Lung (tissue), 16 donors: ENCODE results near the gene RASEF. TPM values are rescaled to one million over a fixed set of nuclear protein-coding genes. Genes with fewer than 3 reads are reported as not detected.

Experiments
- ATAC-seq: fragments of 200-7000 bp; cut with Tn5 transposase; one replicate; pipeline ENCODE4 v1.9.1; 2020; ENCODE audit warnings: moderate number of reproducible peaks; ENCODE audit not compliant: insufficient read depth, low FRiP score
- DNase-seq, 3 donors: peaks; one replicate each; pipeline ENCODE4 v3.0.0-alpha.2; 2013 to 2017
- H3K27ac ChIP-seq, 2 donors: one replicate each; pipeline ENCODE4 v1.5.1; 2013; ENCODE audit warnings: mild to moderate bottlenecking in 2 of 2, moderate library complexity in 2 of 2, control low read depth in 1 of 2, inconsistent platforms in 1 of 2, low read depth in 1 of 2, low read length in 1 of 2
- H3K27me3 ChIP-seq, 3 donors: one replicate each; pipeline ENCODE4 v1.5.1; 2013; ENCODE audit warnings: low read length in 2 of 3; ENCODE audit not compliant: control insufficient read depth in 3 of 3, insufficient read depth in 3 of 3
- H3K36me3 ChIP-seq, 4 donors: one replicate each; pipeline ENCODE4 v1.5.1; 2013; ENCODE audit warnings: low read length in 4 of 4, mild to moderate bottlenecking in 1 of 4, moderate library complexity in 1 of 4; ENCODE audit not compliant: control insufficient read depth in 4 of 4, insufficient read depth in 4 of 4
- H3K4me1 ChIP-seq, 5 donors: one replicate each; pipeline ENCODE4 v1.5.1; 2013; ENCODE audit warnings: low read length in 5 of 5, mild to moderate bottlenecking in 2 of 5, moderate library complexity in 1 of 5; ENCODE audit not compliant: control insufficient read depth in 5 of 5, insufficient read depth in 5 of 5
- H3K4me3 ChIP-seq: one replicate; pipeline ENCODE4 v1.5.1; 2013; ENCODE audit warnings: mild to moderate bottlenecking, control low read depth, moderate library complexity
- H3K9ac ChIP-seq, 2 donors: one replicate each; pipeline ENCODE4 v1.5.1; 2013; ENCODE audit warnings: low read length in 2 of 2, control low read depth in 1 of 2; ENCODE audit not compliant: insufficient read depth in 1 of 2
- H3K9me3 ChIP-seq, 4 donors: one replicate each; pipeline ENCODE4 v1.5.1; 2013; ENCODE audit warnings: low read length in 3 of 4, mild to moderate bottlenecking in 1 of 4, moderate library complexity in 1 of 4; ENCODE audit not compliant: control insufficient read depth in 4 of 4, insufficient read depth in 3 of 4
- whole genome bisulfite sequencing, 2 donors: extraction: QIAGEN DNeasy Blood & Tissue Kit; methylation state at CpG; one replicate each; pipeline ENCODE4 v1.1.7; 2013; 5-methylcytosine and 5-hydroxymethylcytosine counted together
- long read RNA-seq, 5 donors: transcript quantifications; one replicate each; lab custom pipeline, GENCODE V29; 2026
- polyA plus RNA-seq, 2 donors: library from polyadenylated mRNA; stranded (reverse); fragments of 200-250 nt; gene quantifications; one replicate each; pipeline ENCODE4 v1.2.1, GENCODE V29; 2013
- total RNA-seq, 2 donors: library from RNA; depleted of rRNA in 1 of 2; stranded (reverse); fragments of >200 nt in 1 of 2; gene quantifications; one replicate each; pipeline ENCODE4 v1.2.1, GENCODE V29; 2014 to 2021
- TF ChIP-seq, protein P1 (sequence below): IDR thresholded peaks from 2 replicates; pipeline ENCODE4 v1.5.1; 2012; ENCODE audit warnings: mild to moderate bottlenecking; ENCODE audit errors: control extremely low read depth, extremely low read depth
- donor health status: control.
- donor health status: control.
- donor health status: Bipolar disorder and iron deficiency.
- donor health status: healthy.
- donor health status: DM: yes; HTN: yes; CAD: no.

RASEF gene
- total RNA-seq (10 to 100 TPM; 12.4 to 23.6 TPM), polyA plus RNA-seq (1 to 10 TPM; 5.2 to 6.4 TPM)
- long read RNA-seq, donor 1: 0 reads
- long read RNA-seq, donor 2: 0 reads
- long read RNA-seq, donor 3, full-length matches to known transcripts: 2 of 2 reads
- long read RNA-seq, donor 3, partial matches to known transcripts: 0 of 2 reads
- long read RNA-seq, donor 3, other reads (novel, unspliced or antisense): 0 of 2 reads
- long read RNA-seq, donor 4: 0 reads
- long read RNA-seq, donor 5: 0 reads

DNA sequence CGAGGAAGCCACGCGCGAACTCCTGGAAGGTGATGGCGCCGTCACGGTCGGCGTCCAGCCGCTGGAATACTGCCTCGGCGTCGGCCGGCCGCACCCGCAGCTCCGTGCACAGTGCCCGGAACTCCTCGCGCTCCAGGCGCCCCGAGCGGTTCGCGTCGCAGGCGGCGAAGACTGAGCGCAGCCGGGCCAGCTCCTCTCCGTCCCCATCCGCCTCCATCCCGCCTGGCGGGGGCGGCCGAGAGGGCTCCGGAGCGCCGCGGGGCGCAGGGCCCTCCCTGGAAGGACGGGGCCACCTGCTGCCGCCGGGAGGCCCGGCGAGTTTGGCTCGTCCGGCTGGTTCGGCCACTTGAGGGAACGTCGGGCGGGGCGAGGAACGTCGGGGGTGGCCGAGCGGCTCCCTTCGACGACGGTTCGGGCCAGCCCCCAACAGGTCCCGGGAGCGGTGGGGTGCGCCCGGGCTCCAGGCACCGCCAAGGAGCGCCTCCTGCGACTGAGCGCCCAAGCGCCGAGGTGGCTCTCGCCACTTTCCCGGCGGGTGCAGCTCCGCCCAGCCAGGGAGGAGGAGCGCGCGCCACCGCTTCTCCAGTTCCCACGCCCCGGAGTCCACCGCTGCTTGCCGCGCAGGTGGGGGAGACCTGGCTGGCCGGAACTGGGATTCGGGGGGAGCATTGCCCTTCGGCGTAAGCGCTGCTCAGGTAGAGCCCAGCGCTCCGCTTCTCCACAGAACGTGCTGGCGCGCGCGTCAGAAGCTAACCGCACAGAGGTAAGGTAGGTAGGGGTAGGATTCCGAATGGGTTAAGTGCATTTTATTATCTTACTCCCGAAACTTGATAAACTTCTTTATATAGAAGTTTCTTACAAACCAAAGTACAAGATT lies at the start of gene RASEF:
Gene RASEF, minus strand, starts transcription at position 492 of the 877 bp plus-strand sequence. Its CDS starts 275 bp downstream, at position 217.
- Histone ChIP-seq H3K27ac (peak within 1 kb of the TSS in 1 of 2 donors; percentile 54), H3K4me3 (peak within 1 kb of the TSS; percentile 42), H3K36me3 (no peaks in the 10 kb centered on the region), H3K4me1 (peaks cover 0 to 28% (median 3%) of the 10 kb centered on the region in 5 donors), H3K27me3 (peaks cover 0 to 46% (median 24%) of the 10 kb centered on the region in 3 donors), H3K9ac (peak within 1 kb of the TSS in 1 of 2 donors; percentile 49), H3K9me3 (peaks cover 0 to 6% (median 3%) of the 10 kb centered on the region in 4 donors)
- TF ChIP-seq, protein P1, sequence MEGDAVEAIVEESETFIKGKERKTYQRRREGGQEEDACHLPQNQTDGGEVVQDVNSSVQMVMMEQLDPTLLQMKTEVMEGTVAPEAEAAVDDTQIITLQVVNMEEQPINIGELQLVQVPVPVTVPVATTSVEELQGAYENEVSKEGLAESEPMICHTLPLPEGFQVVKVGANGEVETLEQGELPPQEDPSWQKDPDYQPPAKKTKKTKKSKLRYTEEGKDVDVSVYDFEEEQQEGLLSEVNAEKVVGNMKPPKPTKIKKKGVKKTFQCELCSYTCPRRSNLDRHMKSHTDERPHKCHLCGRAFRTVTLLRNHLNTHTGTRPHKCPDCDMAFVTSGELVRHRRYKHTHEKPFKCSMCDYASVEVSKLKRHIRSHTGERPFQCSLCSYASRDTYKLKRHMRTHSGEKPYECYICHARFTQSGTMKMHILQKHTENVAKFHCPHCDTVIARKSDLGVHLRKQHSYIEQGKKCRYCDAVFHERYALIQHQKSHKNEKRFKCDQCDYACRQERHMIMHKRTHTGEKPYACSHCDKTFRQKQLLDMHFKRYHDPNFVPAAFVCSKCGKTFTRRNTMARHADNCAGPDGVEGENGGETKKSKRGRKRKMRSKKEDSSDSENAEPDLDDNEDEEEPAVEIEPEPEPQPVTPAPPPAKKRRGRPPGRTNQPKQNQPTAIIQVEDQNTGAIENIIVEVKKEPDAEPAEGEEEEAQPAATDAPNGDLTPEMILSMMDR: no peak
- peak; percentile 78 for ATAC-seq
- WGBS, 2 donors: 2 to 3% methylated on average over 74 to 99 of the region's 99 CpGs
- peak; percentile 61 to 81 (median 78) for DNase-seq

DNA sequence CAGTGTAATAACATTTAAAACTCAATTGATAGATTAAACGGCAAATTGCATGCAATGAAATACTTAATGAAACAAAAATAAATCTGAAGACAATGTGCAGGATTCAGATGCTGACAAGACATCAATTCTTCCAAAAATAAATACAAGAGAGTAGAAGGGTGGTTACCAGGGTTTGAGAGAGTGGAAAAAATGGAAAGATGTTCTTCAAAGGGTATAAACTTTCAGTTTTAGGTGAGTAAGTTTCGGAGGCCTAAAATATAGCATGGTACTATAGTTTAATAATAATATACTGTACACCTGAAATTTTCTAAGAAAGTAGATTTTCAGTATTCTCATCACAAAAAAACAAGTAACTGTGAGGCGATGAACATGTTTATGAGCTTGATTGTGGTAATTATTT lies 48.2 kb upstream of the RASEF start:
- TF ChIP-seq, protein P1: no peak

DNA sequence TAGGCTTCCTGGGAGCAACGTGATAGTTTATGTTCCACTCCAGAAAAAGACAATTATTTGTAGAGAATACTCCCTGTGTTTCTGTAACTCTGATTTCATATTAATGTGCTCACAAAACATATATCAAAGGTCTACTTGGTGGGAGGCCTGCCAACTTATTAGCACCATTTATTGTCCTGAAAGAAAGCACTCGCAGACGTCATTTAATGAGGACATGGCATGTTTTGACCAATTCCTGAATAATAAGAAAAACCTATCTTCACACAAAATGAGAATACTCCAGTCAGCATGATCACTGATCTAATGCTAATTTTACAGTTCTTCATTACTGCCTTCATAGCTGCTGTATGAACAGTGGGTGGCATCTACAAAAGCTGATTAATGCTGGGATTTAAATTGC lies 46.4 kb upstream of the RASEF start:
- no peak overlapping the region for H3K27ac ChIP-seq
- H3K4me1 ChIP-seq: no peaks in the 10 kb centered on the region
- no peak overlapping the region for H3K4me3 ChIP-seq
- no peak overlapping the region for H3K9ac ChIP-seq
- no peaks in the 10 kb centered on the region for H3K36me3 ChIP-seq
- ATAC-seq (no peak), DNase-seq (no peak)
- H3K9me3 ChIP-seq: peaks cover 0 to 2% (median 0%) of the 10 kb centered on the region in 4 donors
- H3K27me3 ChIP-seq: no peaks in the 10 kb centered on the region
- WGBS, 2 donors: 67 to 83% methylated on average over 3 of the region's 3 CpGs
- TF ChIP-seq, protein P1: no peak

More for the DNA sequence above, 48.2 kb upstream of the RASEF start:
- H3K27me3 ChIP-seq: no peaks in the 10 kb centered on the region
- H3K36me3 ChIP-seq: no peaks in the 10 kb centered on the region
- ATAC-seq (no peak), DNase-seq (no peak)
- peaks cover 0 to 2% (median 0%) of the 10 kb centered on the region in 4 donors for H3K9me3 ChIP-seq
- H3K4me1 ChIP-seq: no peaks in the 10 kb centered on the region
- no peak overlapping the region for H3K4me3 ChIP-seq
- no peak overlapping the region for H3K9ac ChIP-seq
- WGBS, 2 donors: 94 to 96% methylated on average over 3 of the region's 3 CpGs
- H3K27ac ChIP-seq: no peak overlapping the region
